GM06990 (cell line): ENCODE results near the gene KSR1.

Source experiments
- DNase-seq: peaks from one replicate; pipeline ENCODE4 v3.0.0-alpha.2; 2011; ENCODE audit not compliant: insufficient read length; ENCODE audit errors: extremely low read depth
- H3K27me3 ChIP-seq: replicated peaks from 2 replicates; pipeline ENCODE4 v1.6.0; 2011; ENCODE audit warnings: low read length; ENCODE audit not compliant: control insufficient read depth, insufficient read depth
- H3K36me3 ChIP-seq: 2 replicates; pipeline ENCODE4 v1.5.1; 2011; ENCODE audit warnings: low read length; ENCODE audit not compliant: control insufficient read depth, insufficient read depth
- H3K4me3 ChIP-seq: replicated peaks from 2 replicates; pipeline ENCODE4 v1.5.1; 2011; ENCODE audit warnings: low read depth, mild to moderate bottlenecking, control low read depth, low read length
- CTCF ChIP-seq: IDR thresholded peaks from 2 replicates; pipeline ENCODE4 v1.5.1; 2011; ENCODE audit warnings: low read length, control low read depth, mild to moderate bottlenecking, inconsistent platforms; ENCODE audit not compliant: insufficient read depth, poor library complexity, severe bottlenecking

KSR1 gene

GRCh38 chr17:27469256-27469655, 13.0 kb downstream of the KSR1 start:
- TF ChIP-seq CTCF = no peak
- H3K4me3 ChIP-seq = no peak overlapping the region
- no peaks in the 10 kb centered on the region for H3K27me3 ChIP-seq
- no peak for DNase-seq
- no peaks in the 10 kb centered on the region for H3K36me3 ChIP-seq

GRCh38 chr17:27471321-27472269, 15.3 kb downstream of the KSR1 start:
- TF ChIP-seq CTCF = no peak
- peak; percentile 87 for DNase-seq
- H3K4me3 ChIP-seq = peak overlapping the region; percentile 24
- H3K27me3 ChIP-seq = no peaks in the 10 kb centered on the region
- no peaks in the 10 kb centered on the region for H3K36me3 ChIP-seq

GRCh38 chr17:27473190-27473747, 17.0 kb downstream of the KSR1 start:
- H3K36me3 ChIP-seq = no peaks in the 10 kb centered on the region
- no peak overlapping the region for H3K4me3 ChIP-seq
- no peak for DNase-seq

GRCh38 chr17:27473748-27474609, 17.7 kb downstream of the KSR1 start:
- peak; percentile 73 for DNase-seq
- no peak for TF ChIP-seq CTCF
- no peaks in the 10 kb centered on the region for H3K27me3 ChIP-seq
- H3K4me3 ChIP-seq = peak overlapping the region; percentile 38; the same call in 1 of the 2 replicates
- no peaks in the 10 kb centered on the region for H3K36me3 ChIP-seq

More at GRCh38 chr17:27473190-27473747, 17.0 kb downstream of the KSR1 start:
- TF ChIP-seq CTCF = no peak
- no peaks in the 10 kb centered on the region for H3K27me3 ChIP-seq

- Histone ChIP-seq H3K27me3 (no peaks in the 10 kb centered on the region), H3K36me3 (no peaks in the 10 kb centered on the region), H3K4me3 (no peak overlapping the region; the same call in 1 of the 2 replicates)
- no peak for TF ChIP-seq CTCF
- DNase-seq = no peak
Measured at GRCh38 chr17:27475070-27475673, 18.9 kb downstream of the KSR1 start.
